Prostate gland (tissue), 2 donors: ENCODE data around the gene SLC9A7.

Experiments
- POLR2A ChIP-seq: fragments of 450-650 bp; IDR thresholded peaks from one replicate; pipeline ENCODE4 v1.6.1; 2016; ENCODE audit warnings: antibody characterized with exemption, mild to moderate bottlenecking
- POLR2AphosphoS5 ChIP-seq: sonication (generic); formaldehyde crosslinking; IDR thresholded peaks from one replicate; pipeline ENCODE4 v1.6.1; 2017; ENCODE audit warnings: antibody characterized with exemption
- TF ChIP-seq, protein P1 (sequence below), 4 experiments: fragments of 200-600 bp in 2 of 4; fragments of 450-650 bp in 2 of 4; sonication (generic) in 2 of 4; IDR thresholded peaks; 1 replicate in 3 of 4; 2 replicates in 1 of 4; pipeline ENCODE4 v1.5.1; 2016 to 2019; ENCODE audit warnings: antibody characterized with exemption in 4 of 4, mild to moderate bottlenecking in 2 of 4, moderate library complexity in 2 of 4

GRCh38 chrX:46575586-46575985 is 183.3 kb downstream of the SLC9A7 start:
- no peak for TF ChIP-seq POLR2AphosphoS5
- TF ChIP-seq, protein P1, sequence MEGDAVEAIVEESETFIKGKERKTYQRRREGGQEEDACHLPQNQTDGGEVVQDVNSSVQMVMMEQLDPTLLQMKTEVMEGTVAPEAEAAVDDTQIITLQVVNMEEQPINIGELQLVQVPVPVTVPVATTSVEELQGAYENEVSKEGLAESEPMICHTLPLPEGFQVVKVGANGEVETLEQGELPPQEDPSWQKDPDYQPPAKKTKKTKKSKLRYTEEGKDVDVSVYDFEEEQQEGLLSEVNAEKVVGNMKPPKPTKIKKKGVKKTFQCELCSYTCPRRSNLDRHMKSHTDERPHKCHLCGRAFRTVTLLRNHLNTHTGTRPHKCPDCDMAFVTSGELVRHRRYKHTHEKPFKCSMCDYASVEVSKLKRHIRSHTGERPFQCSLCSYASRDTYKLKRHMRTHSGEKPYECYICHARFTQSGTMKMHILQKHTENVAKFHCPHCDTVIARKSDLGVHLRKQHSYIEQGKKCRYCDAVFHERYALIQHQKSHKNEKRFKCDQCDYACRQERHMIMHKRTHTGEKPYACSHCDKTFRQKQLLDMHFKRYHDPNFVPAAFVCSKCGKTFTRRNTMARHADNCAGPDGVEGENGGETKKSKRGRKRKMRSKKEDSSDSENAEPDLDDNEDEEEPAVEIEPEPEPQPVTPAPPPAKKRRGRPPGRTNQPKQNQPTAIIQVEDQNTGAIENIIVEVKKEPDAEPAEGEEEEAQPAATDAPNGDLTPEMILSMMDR (IDR thresholded peaks at IDR 0.05): no peak
- TF ChIP-seq POLR2A: no peak
